ENCODE measurements around the gene R3HCC1L. TPM values are rescaled to one million over a fixed set of nuclear protein-coding genes. Genes with fewer than 3 reads are reported as not detected.

R3HCC1L gene
- total and polyA plus RNA-seq, 10 of the 15 experiments (the other 5 are each of a cell fraction or from before 2014, with no cell fraction given): 11.3 to 20.3 (median 15.3) TPM

DNA sequence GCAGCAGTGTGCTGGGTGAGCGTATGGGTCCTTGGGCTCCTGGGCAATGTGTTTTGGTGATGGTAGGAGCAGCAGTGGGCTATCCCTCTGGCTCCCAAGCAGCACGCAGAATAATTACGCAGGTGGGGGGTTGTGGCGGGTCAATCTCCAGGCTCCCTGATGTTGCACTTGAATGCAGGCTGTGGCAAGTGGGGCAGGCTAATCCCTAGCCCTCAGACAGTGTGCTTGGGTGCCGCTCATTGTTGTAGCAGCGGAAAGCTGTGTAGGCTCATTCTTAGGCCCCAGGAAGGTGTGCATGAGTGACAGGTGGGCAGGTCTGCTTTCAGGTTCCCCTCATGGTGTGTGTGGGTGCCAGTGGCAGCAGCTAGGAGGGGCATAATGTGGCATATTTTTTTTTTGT, 89.4 kb downstream of the R3HCC1L start (continued):
- no peak for TF ChIP-seq HDAC6 (IDR thresholded peaks at IDR 0.05; ENCODE audit: unreplicated experiment)

DNA sequence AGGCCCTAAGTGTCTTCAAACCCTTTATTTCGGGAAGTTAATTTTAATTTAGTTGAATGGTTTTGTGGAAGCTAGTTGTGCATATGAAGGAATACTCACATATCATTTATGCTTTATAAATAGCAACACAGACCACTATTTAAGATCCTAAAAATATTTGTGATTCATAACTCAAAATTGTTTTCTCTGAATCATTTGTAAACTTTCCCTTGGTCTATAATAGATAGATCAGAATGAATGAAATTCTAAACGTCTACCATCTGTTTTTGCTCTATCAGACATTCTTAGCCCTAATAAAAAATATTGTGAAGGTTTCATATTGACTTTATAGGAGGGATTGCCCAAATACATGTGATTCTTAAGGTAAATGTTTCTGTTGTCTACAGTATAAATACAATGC, 90.1 kb downstream of the R3HCC1L start:
- Histone ChIP-seq H3K36me3 (ENCODE audit: control insufficient read depth in 2 of 2, insufficient read depth in 2 of 2, low read length in 1 of 2) (no peaks in the 10 kb centered on the region; a peak in 1 of 4 replicates), H3K79me2 (ENCODE audit: control insufficient read depth, insufficient read depth, low read length) (no peaks in the 10 kb centered on the region; the same call in 1 of the 2 replicates), H3K9ac (ENCODE audit: control insufficient read depth, insufficient read depth, low read length) (no peak overlapping the region), H3K4me3 (no peak overlapping the region), H3K4me1 (ENCODE audit: control insufficient read depth, insufficient read depth, low read length) (no peaks in the 10 kb centered on the region), H3K4me2 (ENCODE audit: control insufficient read depth, insufficient read depth) (no peak overlapping the region), H3K9me3 (replicated peaks; ENCODE audit: control insufficient read depth, insufficient read depth, low read length) (peaks cover 5% of the 10 kb centered on the region; the same call in 2 of the 3 replicates), H3K27me3 (replicated peaks in 1 of 2; ENCODE audit: control insufficient read depth in 2 of 2, insufficient read depth in 2 of 2, low read length in 1 of 2) (no peaks in the 10 kb centered on the region), H4K20me1 (ENCODE audit: control insufficient read depth, insufficient read depth) (no peaks in the 10 kb centered on the region), H3K27ac (ENCODE audit: control insufficient read depth, insufficient read depth) (no peak overlapping the region), H2AFZ (ENCODE audit: control insufficient read depth, low read depth, low read length) (no peak overlapping the region)
- TF ChIP-seq RBBP5 (conservative IDR thresholded peaks at IDR 0.05) (no peak), FOXK2 (IDR thresholded peaks at IDR 0.05) (no peak)
- BruUV-seq (replicated peaks): no TSS peak
- ATAC-seq (no peak), FAIRE-seq (no peak), DNase-seq (ENCODE audit: low read depth, low spot score) (no peak)
- intact Hi-C loops (cut with micrococcal nuclease; ENCODE audit: unreplicated experiment): no loop called here
- ChIA-PET SMC1A (ENCODE audit: uncharacterized antibody, unreplicated experiment) (no interaction called here), RAD21 (ENCODE audit: unreplicated experiment) (no interaction called here), POLR2A (no interaction called here), CTCF (no interaction called here)
- WGBS (ENCODE audit: insufficient coverage, insufficient replicate concordance, low lambda C conversion rate, missing lambda C conversion rate): 62% methylated on average over 2 of the region's 2 CpGs
- in situ Hi-C loops (cut with MboI): no loop called here

DNA sequence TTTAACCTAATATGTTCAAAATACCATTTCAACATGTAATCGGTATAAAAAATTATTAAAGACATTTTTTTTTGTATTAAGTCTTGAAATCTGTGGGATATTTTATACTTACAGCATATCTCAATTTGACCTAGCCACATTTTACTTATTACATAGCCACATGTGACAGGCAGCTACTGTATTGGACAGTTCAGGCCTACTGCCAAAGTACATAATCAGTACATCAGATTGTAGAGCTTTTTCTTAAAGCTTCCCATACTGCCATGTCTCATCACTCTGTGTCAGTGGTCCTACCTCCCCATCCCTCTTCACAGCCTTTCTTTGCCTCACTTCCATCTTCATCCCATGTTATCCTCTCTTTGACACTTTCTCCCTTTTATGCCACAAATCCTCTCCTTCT, 90.5 kb downstream of the R3HCC1L start:
- no peaks in the 10 kb centered on the region; a peak in 1 of 4 replicates for H3K36me3 ChIP-seq (ENCODE audit: control insufficient read depth in 2 of 2, insufficient read depth in 2 of 2, low read length in 1 of 2)
- in situ Hi-C loops (cut with MboI) (no loop called here), intact Hi-C loops (cut with micrococcal nuclease; ENCODE audit: unreplicated experiment) (no loop called here)
- H3K4me3 ChIP-seq: no peak overlapping the region
- CTCF ChIA-PET: interaction anchor here (0.6 to 1.3 kb wide), 3 partner anchors 184 to 414 kb away, joined by 3 read pairs; no protein-coding TSS in a partner anchor
- no peaks in the 10 kb centered on the region; the same call in 1 of the 2 replicates for H3K79me2 ChIP-seq (ENCODE audit: control insufficient read depth, insufficient read depth, low read length)
- H3K27me3 ChIP-seq (replicated peaks in 1 of 2; ENCODE audit: control insufficient read depth in 2 of 2, insufficient read depth in 2 of 2, low read length in 1 of 2): no peaks in the 10 kb centered on the region
- H3K4me2 ChIP-seq (ENCODE audit: control insufficient read depth, insufficient read depth): no peak overlapping the region
- WGBS (ENCODE audit: insufficient coverage, insufficient replicate concordance, low lambda C conversion rate, missing lambda C conversion rate): 100% methylated on average over 1 of the region's 1 CpG
- DNase-seq (ENCODE audit: low read depth, low spot score): no peak
- RAD21 ChIA-PET (ENCODE audit: unreplicated experiment): no interaction called here
- no peak for FAIRE-seq
- SMC1A ChIA-PET (ENCODE audit: uncharacterized antibody, unreplicated experiment): no interaction called here
- H3K4me1 ChIP-seq (ENCODE audit: control insufficient read depth, insufficient read depth, low read length): no peaks in the 10 kb centered on the region
- H3K9me3 ChIP-seq (replicated peaks; ENCODE audit: control insufficient read depth, insufficient read depth, low read length): peaks cover 3% of the 10 kb centered on the region; the same call in 2 of the 3 replicates
- BruUV-seq (replicated peaks): no TSS peak
- no peaks in the 10 kb centered on the region for H4K20me1 ChIP-seq (ENCODE audit: control insufficient read depth, insufficient read depth)
- POLR2A ChIA-PET: no interaction called here
- no peak overlapping the region for H3K9ac ChIP-seq (ENCODE audit: control insufficient read depth, insufficient read depth, low read length)
- H2AFZ ChIP-seq (ENCODE audit: control insufficient read depth, low read depth, low read length): no peak overlapping the region
- ATAC-seq: no peak
- H3K27ac ChIP-seq (ENCODE audit: control insufficient read depth, insufficient read depth): no peak overlapping the region
- TF ChIP-seq ZNF207 (IDR thresholded peaks at IDR 0.05; ENCODE audit: borderline replicate concordance): no peak
- TF ChIP-seq POLR2A (IDR thresholded peaks at IDR 0.05; ENCODE audit: low read depth, low read length): no peak
- TF ChIP-seq CREM (IDR thresholded peaks at IDR 0.05; ENCODE audit: low read depth): no peak
- no peak for TF ChIP-seq POLR2AphosphoS5 (IDR thresholded peaks at IDR 0.05; ENCODE audit: low read length)
- TF ChIP-seq, protein P1, sequence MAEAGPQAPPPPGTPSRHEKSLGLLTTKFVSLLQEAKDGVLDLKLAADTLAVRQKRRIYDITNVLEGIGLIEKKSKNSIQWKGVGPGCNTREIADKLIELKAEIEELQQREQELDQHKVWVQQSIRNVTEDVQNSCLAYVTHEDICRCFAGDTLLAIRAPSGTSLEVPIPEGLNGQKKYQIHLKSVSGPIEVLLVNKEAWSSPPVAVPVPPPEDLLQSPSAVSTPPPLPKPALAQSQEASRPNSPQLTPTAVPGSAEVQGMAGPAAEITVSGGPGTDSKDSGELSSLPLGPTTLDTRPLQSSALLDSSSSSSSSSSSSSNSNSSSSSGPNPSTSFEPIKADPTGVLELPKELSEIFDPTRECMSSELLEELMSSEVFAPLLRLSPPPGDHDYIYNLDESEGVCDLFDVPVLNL (IDR thresholded peaks at IDR 0.05; ENCODE audit: low read depth, low read length): no peak
- no peak for TF ChIP-seq SIX5 (IDR thresholded peaks at IDR 0.05; ENCODE audit: low read depth, low read length, severe bottlenecking)
- TF ChIP-seq ZSCAN29 (IDR thresholded peaks at IDR 0.05): no peak
- TF ChIP-seq NFYB (IDR thresholded peaks at IDR 0.05; ENCODE audit: insufficient read depth, low read depth, low read length): no peak
- TF ChIP-seq, protein P2, sequence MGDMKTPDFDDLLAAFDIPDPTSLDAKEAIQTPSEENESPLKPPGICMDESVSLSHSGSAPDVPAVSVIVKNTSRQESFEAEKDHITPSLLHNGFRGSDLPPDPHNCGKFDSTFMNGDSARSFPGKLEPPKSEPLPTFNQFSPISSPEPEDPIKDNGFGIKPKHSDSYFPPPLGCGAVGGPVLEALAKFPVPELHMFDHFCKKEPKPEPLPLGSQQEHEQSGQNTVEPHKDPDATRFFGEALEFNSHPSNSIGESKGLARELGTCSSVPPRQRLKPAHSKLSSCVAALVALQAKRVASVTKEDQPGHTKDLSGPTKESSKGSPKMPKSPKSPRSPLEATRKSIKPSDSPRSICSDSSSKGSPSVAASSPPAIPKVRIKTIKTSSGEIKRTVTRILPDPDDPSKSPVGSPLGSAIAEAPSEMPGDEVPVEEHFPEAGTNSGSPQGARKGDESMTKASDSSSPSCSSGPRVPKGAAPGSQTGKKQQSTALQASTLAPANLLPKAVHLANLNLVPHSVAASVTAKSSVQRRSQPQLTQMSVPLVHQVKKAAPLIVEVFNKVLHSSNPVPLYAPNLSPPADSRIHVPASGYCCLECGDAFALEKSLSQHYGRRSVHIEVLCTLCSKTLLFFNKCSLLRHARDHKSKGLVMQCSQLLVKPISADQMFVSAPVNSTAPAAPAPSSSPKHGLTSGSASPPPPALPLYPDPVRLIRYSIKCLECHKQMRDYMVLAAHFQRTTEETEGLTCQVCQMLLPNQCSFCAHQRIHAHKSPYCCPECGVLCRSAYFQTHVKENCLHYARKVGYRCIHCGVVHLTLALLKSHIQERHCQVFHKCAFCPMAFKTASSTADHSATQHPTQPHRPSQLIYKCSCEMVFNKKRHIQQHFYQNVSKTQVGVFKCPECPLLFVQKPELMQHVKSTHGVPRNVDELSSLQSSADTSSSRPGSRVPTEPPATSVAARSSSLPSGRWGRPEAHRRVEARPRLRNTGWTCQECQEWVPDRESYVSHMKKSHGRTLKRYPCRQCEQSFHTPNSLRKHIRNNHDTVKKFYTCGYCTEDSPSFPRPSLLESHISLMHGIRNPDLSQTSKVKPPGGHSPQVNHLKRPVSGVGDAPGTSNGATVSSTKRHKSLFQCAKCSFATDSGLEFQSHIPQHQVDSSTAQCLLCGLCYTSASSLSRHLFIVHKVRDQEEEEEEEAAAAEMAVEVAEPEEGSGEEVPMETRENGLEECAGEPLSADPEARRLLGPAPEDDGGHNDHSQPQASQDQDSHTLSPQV (IDR thresholded peaks at IDR 0.05): no peak
- TF ChIP-seq EED (IDR thresholded peaks at IDR 0.05; ENCODE audit: low read depth): no peak
- TF ChIP-seq CREB1 (IDR thresholded peaks at IDR 0.05; ENCODE audit: low read depth): no peak
